ENCODE results near the gene FGFRL1. TPM values are rescaled to one million over a fixed set of nuclear protein-coding genes. Genes with fewer than 3 reads are reported as not detected.

The FGFRL1 gene
- total and polyA plus RNA-seq, 3 donors from 2014 or later, result 13.7 to 25.6 (median 14.4) TPM

GRCh38 chr4:1006856-1007255 lies 4.6 kb upstream of the FGFRL1 start:
- H3K27ac ChIP-seq, result no peak overlapping the region
- no peaks in the 10 kb centered on the region for H3K27me3 ChIP-seq
- intact Hi-C loops (cut with DNase I; ENCODE audit: low total_unique reads), result no loop called here
- peaks cover 20% of the 10 kb centered on the region for H3K4me1 ChIP-seq
- H3K9me3 ChIP-seq, result no peaks in the 10 kb centered on the region
- no peak overlapping the region for H3K4me3 ChIP-seq
- no peak for DNase-seq
- H3K36me3 ChIP-seq (ENCODE audit: low read depth, missing control alignments), result no peaks in the 10 kb centered on the region
- TF ChIP-seq POLR2A (IDR thresholded peaks at IDR 0.05) (no peak), CTCF (IDR thresholded peaks at IDR 0.05) (no peak)
- 87 to 96% methylated on average over 5 of the region's 5 CpGs for WGBS, 2 donors

- H3K36me3 ChIP-seq (ENCODE audit: low read depth, missing control alignments), result no peaks in the 10 kb centered on the region
- H3K27me3 ChIP-seq, result no peaks in the 10 kb centered on the region
- TF ChIP-seq POLR2A (IDR thresholded peaks at IDR 0.05), result no peak
- no peak for TF ChIP-seq CTCF (IDR thresholded peaks at IDR 0.05)
- H3K4me1 ChIP-seq, result peaks cover 20% of the 10 kb centered on the region
- WGBS, 2 donors, result 3 to 4% methylated on average over 16 to 32 of the region's 36 CpGs
- DNase-seq, result no peak
- H3K27ac ChIP-seq, result no peak overlapping the region
- no peaks in the 10 kb centered on the region for H3K9me3 ChIP-seq
- H3K4me3 ChIP-seq, result peak overlapping the region; percentile 51 to 64
- intact Hi-C loops (cut with DNase I; ENCODE audit: low total_unique reads), result no loop called here
Observed at GRCh38 chr4:1008840-1009541, 2.4 kb upstream of the FGFRL1 start.

GRCh38 chr4:1009542-1010394 lies 1.7 kb upstream of the FGFRL1 start:
- TF ChIP-seq CTCF (IDR thresholded peaks at IDR 0.05) (no peak), POLR2A (IDR thresholded peaks at IDR 0.05) (no peak)
- no peak overlapping the region for H3K27ac ChIP-seq
- H3K27me3 ChIP-seq, result no peaks in the 10 kb centered on the region
- H3K36me3 ChIP-seq (ENCODE audit: low read depth, missing control alignments), result no peaks in the 10 kb centered on the region
- H3K4me1 ChIP-seq, result peaks cover 20% of the 10 kb centered on the region
- DNase-seq, result peak; percentile 74
- H3K4me3 ChIP-seq, result peak overlapping the region; percentile 51 to 64
- intact Hi-C loops (cut with DNase I; ENCODE audit: low total_unique reads), result no loop called here
- WGBS, 2 donors, result 1% methylated on average over 42 of the region's 109 CpGs; no CpG with 5 or more reads in 1 of the 2 donors
- no peaks in the 10 kb centered on the region for H3K9me3 ChIP-seq

- Histone ChIP-seq H3K27ac (peak overlapping the region in 1 of 2 donors; percentile 0), H3K36me3 (ENCODE audit: low read depth, missing control alignments) (no peaks in the 10 kb centered on the region), H3K27me3 (no peaks in the 10 kb centered on the region), H3K4me3 (peak overlapping the region; percentile 44 to 62), H3K9me3 (no peaks in the 10 kb centered on the region), H3K4me1 (peaks cover 20% of the 10 kb centered on the region)
- intact Hi-C loops (cut with DNase I; ENCODE audit: low total_unique reads), result no loop called here
- WGBS, 2 donors, result 1% methylated on average over 23 to 34 of the region's 36 CpGs
- peak; percentile 48 for DNase-seq
- TF ChIP-seq CTCF (IDR thresholded peaks at IDR 0.05), result no peak
- TF ChIP-seq POLR2A (IDR thresholded peaks at IDR 0.05), result no peak
Observed at GRCh38 chr4:1010395-1011021, 918 bp upstream of the FGFRL1 start.

Data from testis (tissue), 3 donors.